SK-N-SH (cell line): Measurements from ENCODE around the gene TCIRG1. TPM values are rescaled to one million over a fixed set of nuclear protein-coding genes. Genes with fewer than 3 reads are reported as not detected.
A peak's percentile ranks its signal among the peaks of the same experiment; 100 is the strongest.

ENCODE experiments used
- CTCF ChIA-PET: fragments of 300-600, 350-600 bp; formaldehyde crosslinking; extraction: SDS; loops from one replicate; lab custom pipeline; 2021; lab: Yijun Ruan, JAX
- POLR2A ChIA-PET: fragments of 350-600 bp; sonication (Branson Sonifier 250); formaldehyde crosslinking; extraction: SDS; loops from one replicate; lab custom pipeline; 2020; ENCODE audit warnings: antibody characterized with exemption, inconsistent platforms; lab: Yijun Ruan, JAX
- DNase-seq: peaks from one replicate; pipeline ENCODE4 v3.0.0; 2012
- H2AFZ ChIP-seq: fragments of 200-600 bp; sonication (generic); 2 replicates; pipeline ENCODE4 v1.8.1; 2016; ENCODE audit warnings: antibody characterized with exemption, mild to moderate bottlenecking, low read depth
- H3F3A ChIP-seq: fragments of 200-600 bp; sonication (generic); replicated peaks from 2 replicates; pipeline ENCODE3; 2016; ENCODE audit warnings: antibody characterized with exemption, mild to moderate bottlenecking; ENCODE audit not compliant: insufficient read depth
- H3K27ac ChIP-seq, 2 experiments: fragments of 200-500 bp in 1 of 2; fragments of 200-600 bp in 1 of 2; sonication (Bioruptor generic) in 1 of 2; sonication (generic), shearing (Covaris generic) in 1 of 2; 2 replicates each; pipeline versions ENCODE4 v1.5.1 to v1.6.1; 2014 to 2016; ENCODE audit warnings: low read depth in 2 of 2, inconsistent platforms in 1 of 2, low read length in 1 of 2, mild to moderate bottlenecking in 1 of 2, mixed read lengths in 1 of 2
- H3K27me3 ChIP-seq: fragments of 200-600 bp; sonication (generic), shearing (Covaris generic); 2 replicates; pipeline ENCODE4 v1.6.1; 2016; ENCODE audit warnings: mixed run types; ENCODE audit not compliant: insufficient read depth
- H3K36me3 ChIP-seq, 2 experiments: fragments of 200-500 bp in 1 of 2; fragments of 200-600 bp in 1 of 2; sonication (Bioruptor generic) in 1 of 2; sonication (generic) in 1 of 2; replicated peaks in 1 of 2; 2 replicates each; pipeline versions ENCODE3 to v1.5.1; 2014 to 2016; ENCODE audit warnings: low read length in 1 of 2, mild to moderate bottlenecking in 1 of 2; ENCODE audit not compliant: insufficient read depth in 2 of 2, control insufficient read depth in 1 of 2
- H3K4me1 ChIP-seq, 2 experiments: fragments of 200-500 bp in 1 of 2; fragments of 200-600 bp in 1 of 2; sonication (Bioruptor generic) in 1 of 2; sonication (generic), shearing (Covaris generic) in 1 of 2; 2 replicates each; pipeline versions ENCODE4 v1.5.1 to v1.6.1; 2014 to 2016; ENCODE audit warnings: low read depth in 1 of 2, low read length in 1 of 2, mixed run types in 1 of 2; ENCODE audit not compliant: insufficient read depth in 2 of 2, control insufficient read depth in 1 of 2
- H3K4me2 ChIP-seq: fragments of 200-600 bp; sonication (generic), shearing (Covaris generic); 2 replicates; pipeline ENCODE4 v1.6.1; 2017; ENCODE audit warnings: mixed run types
- H3K4me3 ChIP-seq, 2 experiments: fragments of 200-500 bp in 1 of 2; fragments of 200-600 bp in 1 of 2; sonication (Bioruptor generic) in 1 of 2; sonication (generic), shearing (Covaris generic) in 1 of 2; 2 replicates each; pipeline versions ENCODE4 v1.5.1 to v1.8.1; 2014 to 2016; ENCODE audit warnings: low read depth in 2 of 2, inconsistent platforms in 1 of 2, low read length in 1 of 2, mild to moderate bottlenecking in 1 of 2, mixed read lengths in 1 of 2, moderate library complexity in 1 of 2
- H3K79me2 ChIP-seq: fragments of 200-600 bp; sonication (generic); 2 replicates; pipeline ENCODE4 v1.8.1; 2017; ENCODE audit warnings: mild to moderate bottlenecking; ENCODE audit not compliant: insufficient read depth
- H3K9ac ChIP-seq: fragments of 200-600 bp; sonication (generic); 2 replicates; pipeline ENCODE4 v1.6.1; 2017; ENCODE audit warnings: mixed run types
- H3K9me2 ChIP-seq: fragments of 200-600 bp; sonication (generic); 2 replicates; pipeline ENCODE4 v1.6.1; 2017; ENCODE audit warnings: mixed run types
- H3K9me3 ChIP-seq: fragments of 200-600 bp; sonication (generic); 2 replicates; pipeline ENCODE4 v1.6.1; 2017; ENCODE audit warnings: mixed run types, mild to moderate bottlenecking, moderate library complexity
- H4K20me1 ChIP-seq: fragments of 200-600 bp; sonication (generic); 2 replicates; pipeline ENCODE4 v1.6.1; 2017; ENCODE audit warnings: mild to moderate bottlenecking, mixed run types; ENCODE audit not compliant: insufficient read depth
- ELF1 ChIP-seq: IDR thresholded peaks from 2 replicates; pipeline ENCODE4 v1.4.0; 2012
- EP300 ChIP-seq, 2 experiments: IDR thresholded peaks; 2 replicates each; pipeline versions ENCODE4 v1.4.0 to v1.6.1; 2012; ENCODE audit warnings: borderline replicate concordance in 1 of 2, low read depth in 1 of 2, low read length in 1 of 2
- FOXM1 ChIP-seq: IDR thresholded peaks from 2 replicates; pipeline ENCODE4 v1.4.0; 2012; ENCODE audit warnings: low read depth, mild to moderate bottlenecking
- MEF2A ChIP-seq: IDR thresholded peaks from 2 replicates; pipeline ENCODE4 v1.4.0; 2012; ENCODE audit warnings: low read depth, borderline replicate concordance
- MXI1 ChIP-seq: IDR thresholded peaks from 2 replicates; pipeline ENCODE4 v1.6.1; 2012; ENCODE audit warnings: mild to moderate bottlenecking, low read depth, low read length, improper control_type of control experiment
- NFIC ChIP-seq: IDR thresholded peaks from 2 replicates; pipeline ENCODE4 v1.4.0; 2012; ENCODE audit warnings: borderline replicate concordance
- RFX5 ChIP-seq: IDR thresholded peaks from 2 replicates; pipeline ENCODE4 v1.6.1; 2012; ENCODE audit warnings: mild to moderate bottlenecking, improper control_type of control experiment, low read length
- RXRA ChIP-seq: IDR thresholded peaks from 2 replicates; pipeline ENCODE4 v1.4.0; 2012; ENCODE audit warnings: low read depth, mild to moderate bottlenecking, borderline replicate concordance
- SIN3A ChIP-seq: IDR thresholded peaks from 2 replicates; pipeline ENCODE4 v1.6.1; 2012; ENCODE audit warnings: low read depth, mild to moderate bottlenecking, low read length, moderate library complexity, borderline replicate concordance
- TEAD4 ChIP-seq: IDR thresholded peaks from 2 replicates; pipeline ENCODE4 v1.4.0; 2012; ENCODE audit warnings: mild to moderate bottlenecking, borderline replicate concordance; ENCODE audit not compliant: insufficient read depth
- YY1 ChIP-seq: IDR thresholded peaks from 2 replicates; pipeline ENCODE4 v1.4.0; 2012; ENCODE audit warnings: low read depth, mild to moderate bottlenecking
- WGBS: methylation state at CpG from one replicate; pipeline ENCODE4 v1.1.6; 2017; ENCODE audit warnings: low lambda C conversion rate; 5-methylcytosine and 5-hydroxymethylcytosine counted together
- polyA plus RNA-seq, 3 experiments: library from polyadenylated mRNA; depleted of rRNA; stranded (reverse); fragments of >200 nt; gene quantifications; 2 replicates each; pipeline ENCODE4 v1.2.3, GENCODE V29; 2012
- TF ChIP-seq, protein P1 (sequence below): IDR thresholded peaks from 2 replicates; pipeline ENCODE4 v1.6.1; 2012; ENCODE audit warnings: mild to moderate bottlenecking, low read depth, low read length, moderate library complexity
- TF ChIP-seq, protein P2 (sequence below): IDR thresholded peaks from 2 replicates; pipeline ENCODE4 v1.4.0; 2012; ENCODE audit warnings: low read depth
- TF ChIP-seq, protein P3 (sequence below): fragments of 200-600 bp; sonication (generic); IDR thresholded peaks from 2 replicates; pipeline ENCODE4 v1.6.1; 2017; ENCODE audit warnings: antibody characterized with exemption, mild to moderate bottlenecking, moderate library complexity
- TF ChIP-seq, protein P4 (sequence below): fragments of 150-350 bp; IDR thresholded peaks from 2 replicates; pipeline ENCODE4 v1.6.1; 2017; ENCODE audit warnings: antibody characterized with exemption, low read length, low read depth, borderline replicate concordance

The TCIRG1 gene
- polyA plus RNA-seq, 1 of the 3 experiments (the other 2 are of a cell fraction) = 0.58 TPM

DNA sequence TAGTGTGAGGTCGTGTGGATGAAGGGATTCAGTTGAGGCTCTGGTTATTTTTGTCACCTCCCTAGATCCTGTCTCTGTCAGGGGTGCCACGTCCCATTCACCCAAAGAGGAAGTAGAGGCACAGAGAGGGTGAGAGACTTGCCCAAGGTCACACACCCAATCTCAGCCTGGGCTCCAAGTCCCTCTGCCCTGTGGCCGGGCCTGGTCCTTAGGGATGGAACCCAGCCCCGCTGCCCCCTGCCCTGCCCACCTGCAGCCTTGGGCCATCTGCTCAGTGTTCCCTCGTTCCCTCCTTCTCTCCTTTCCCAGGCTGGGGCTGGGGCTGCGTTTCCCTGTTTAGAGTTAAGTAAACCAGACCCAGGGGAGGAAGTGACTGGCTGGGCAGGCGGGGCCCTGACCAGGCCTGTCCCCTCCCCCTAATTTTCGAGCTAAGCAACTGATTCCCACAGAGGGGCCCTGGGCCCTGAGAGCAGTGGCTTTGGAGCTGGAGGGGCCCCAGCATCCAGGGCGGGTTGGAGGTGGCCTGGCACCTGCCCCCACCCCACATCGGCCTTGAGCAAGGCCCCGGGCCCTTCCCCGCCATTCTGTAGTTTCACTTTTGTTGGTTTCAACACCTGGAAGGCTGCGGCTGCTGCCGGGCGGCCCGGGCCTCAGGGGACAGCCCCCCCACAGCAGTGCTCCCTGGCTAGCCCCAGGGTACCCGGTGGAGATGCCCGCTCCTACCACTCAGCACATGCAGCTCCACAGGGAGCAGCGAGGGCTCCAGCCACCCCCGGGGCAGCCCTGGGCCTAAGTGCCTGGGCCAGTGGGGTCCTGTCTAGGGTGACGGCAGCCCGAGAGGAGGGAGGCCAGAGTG is 1.5 kb downstream of the TCIRG1 start:
- Histone ChIP-seq H3K4me3 (no peak overlapping the region), H3K27ac (peak overlapping the region; percentile 44 to 53; a peak in 2 of 4 replicates), H2AFZ (peak overlapping the region; percentile 86; the same call in 1 of the 2 replicates), H4K20me1 (no peaks in the 10 kb centered on the region), H3K9ac (peak overlapping the region; percentile 64), H3K79me2 (no peaks in the 10 kb centered on the region), H3K9me3 (no peaks in the 10 kb centered on the region), H3K36me3 (peaks cover 0 to 6% of the 10 kb centered on the region in 2 experiments), H3K9me2 (no peaks in the 10 kb centered on the region), H3K4me1 (peaks cover 12 to 20% of the 10 kb centered on the region in 2 experiments; a peak in 2 of 4 replicates), H3K4me2 (peak overlapping the region; percentile 63), H3K27me3 (no peaks in the 10 kb centered on the region), H3F3A (peaks cover under 1% of the 10 kb centered on the region)
- TF ChIP-seq EP300 (IDR thresholded peaks at IDR 0.05; ENCODE audit: borderline replicate concordance in 1 of 2, low read depth in 1 of 2, low read length in 1 of 2) = 0 out of 4 replicates have a peak, but pooled peaks of 1 of the 2 experiments have one; percentile 10
- TF ChIP-seq NFIC = no peak
- TF ChIP-seq, protein P1, sequence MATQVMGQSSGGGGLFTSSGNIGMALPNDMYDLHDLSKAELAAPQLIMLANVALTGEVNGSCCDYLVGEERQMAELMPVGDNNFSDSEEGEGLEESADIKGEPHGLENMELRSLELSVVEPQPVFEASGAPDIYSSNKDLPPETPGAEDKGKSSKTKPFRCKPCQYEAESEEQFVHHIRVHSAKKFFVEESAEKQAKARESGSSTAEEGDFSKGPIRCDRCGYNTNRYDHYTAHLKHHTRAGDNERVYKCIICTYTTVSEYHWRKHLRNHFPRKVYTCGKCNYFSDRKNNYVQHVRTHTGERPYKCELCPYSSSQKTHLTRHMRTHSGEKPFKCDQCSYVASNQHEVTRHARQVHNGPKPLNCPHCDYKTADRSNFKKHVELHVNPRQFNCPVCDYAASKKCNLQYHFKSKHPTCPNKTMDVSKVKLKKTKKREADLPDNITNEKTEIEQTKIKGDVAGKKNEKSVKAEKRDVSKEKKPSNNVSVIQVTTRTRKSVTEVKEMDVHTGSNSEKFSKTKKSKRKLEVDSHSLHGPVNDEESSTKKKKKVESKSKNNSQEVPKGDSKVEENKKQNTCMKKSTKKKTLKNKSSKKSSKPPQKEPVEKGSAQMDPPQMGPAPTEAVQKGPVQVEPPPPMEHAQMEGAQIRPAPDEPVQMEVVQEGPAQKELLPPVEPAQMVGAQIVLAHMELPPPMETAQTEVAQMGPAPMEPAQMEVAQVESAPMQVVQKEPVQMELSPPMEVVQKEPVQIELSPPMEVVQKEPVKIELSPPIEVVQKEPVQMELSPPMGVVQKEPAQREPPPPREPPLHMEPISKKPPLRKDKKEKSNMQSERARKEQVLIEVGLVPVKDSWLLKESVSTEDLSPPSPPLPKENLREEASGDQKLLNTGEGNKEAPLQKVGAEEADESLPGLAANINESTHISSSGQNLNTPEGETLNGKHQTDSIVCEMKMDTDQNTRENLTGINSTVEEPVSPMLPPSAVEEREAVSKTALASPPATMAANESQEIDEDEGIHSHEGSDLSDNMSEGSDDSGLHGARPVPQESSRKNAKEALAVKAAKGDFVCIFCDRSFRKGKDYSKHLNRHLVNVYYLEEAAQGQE = no peak
- TF ChIP-seq FOXM1 = no peak
- WGBS = 69% methylated on average over 17 of the region's 22 CpGs
- ChIA-PET CTCF (interaction anchor here (0.9 to 1.7 kb wide), 3 partner anchors 11 to 169 kb away, joined by 3 to 5 read pairs (median 4); no protein-coding TSS in a partner anchor), POLR2A (no interaction called here)
- DNase-seq = peak; percentile 86

DNA sequence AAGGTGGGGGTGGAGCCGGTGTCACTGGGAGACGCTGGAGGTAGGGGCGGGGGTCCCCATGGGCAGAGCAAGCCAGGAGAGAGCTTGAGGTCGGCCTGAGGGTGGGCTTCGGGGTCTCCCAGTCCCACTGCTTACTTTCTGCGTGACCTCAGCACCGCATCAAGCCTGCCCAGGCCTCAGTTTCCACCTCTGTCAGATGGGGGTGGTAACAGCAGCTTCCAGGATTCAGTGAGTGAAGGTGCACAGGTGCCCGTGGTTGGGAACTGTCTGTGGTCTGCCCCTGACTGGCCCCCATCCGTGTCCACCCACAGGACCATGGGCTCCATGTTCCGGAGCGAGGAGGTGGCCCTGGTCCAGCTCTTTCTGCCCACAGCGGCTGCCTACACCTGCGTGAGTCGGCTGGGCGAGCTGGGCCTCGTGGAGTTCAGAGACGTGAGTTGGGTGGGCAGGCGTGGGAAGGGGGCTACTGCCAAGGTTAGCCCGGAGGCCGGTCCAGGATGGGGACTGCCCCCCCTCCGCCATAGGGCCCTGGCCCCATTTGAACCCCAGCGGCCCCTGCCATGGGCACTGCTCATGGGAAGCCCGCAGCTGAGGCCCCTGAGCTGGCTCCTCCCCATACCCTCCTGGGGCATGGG is 2.2 kb downstream of the TCIRG1 start:
- no peaks in the 10 kb centered on the region for H3K79me2 ChIP-seq
- DNase-seq = peak; percentile 38
- no peak for TF ChIP-seq SIN3A
- TF ChIP-seq, protein P2, sequence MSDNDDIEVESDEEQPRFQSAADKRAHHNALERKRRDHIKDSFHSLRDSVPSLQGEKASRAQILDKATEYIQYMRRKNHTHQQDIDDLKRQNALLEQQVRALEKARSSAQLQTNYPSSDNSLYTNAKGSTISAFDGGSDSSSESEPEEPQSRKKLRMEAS = no peak
- TF ChIP-seq, protein P3, sequence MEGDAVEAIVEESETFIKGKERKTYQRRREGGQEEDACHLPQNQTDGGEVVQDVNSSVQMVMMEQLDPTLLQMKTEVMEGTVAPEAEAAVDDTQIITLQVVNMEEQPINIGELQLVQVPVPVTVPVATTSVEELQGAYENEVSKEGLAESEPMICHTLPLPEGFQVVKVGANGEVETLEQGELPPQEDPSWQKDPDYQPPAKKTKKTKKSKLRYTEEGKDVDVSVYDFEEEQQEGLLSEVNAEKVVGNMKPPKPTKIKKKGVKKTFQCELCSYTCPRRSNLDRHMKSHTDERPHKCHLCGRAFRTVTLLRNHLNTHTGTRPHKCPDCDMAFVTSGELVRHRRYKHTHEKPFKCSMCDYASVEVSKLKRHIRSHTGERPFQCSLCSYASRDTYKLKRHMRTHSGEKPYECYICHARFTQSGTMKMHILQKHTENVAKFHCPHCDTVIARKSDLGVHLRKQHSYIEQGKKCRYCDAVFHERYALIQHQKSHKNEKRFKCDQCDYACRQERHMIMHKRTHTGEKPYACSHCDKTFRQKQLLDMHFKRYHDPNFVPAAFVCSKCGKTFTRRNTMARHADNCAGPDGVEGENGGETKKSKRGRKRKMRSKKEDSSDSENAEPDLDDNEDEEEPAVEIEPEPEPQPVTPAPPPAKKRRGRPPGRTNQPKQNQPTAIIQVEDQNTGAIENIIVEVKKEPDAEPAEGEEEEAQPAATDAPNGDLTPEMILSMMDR = no peak
- no peak for TF ChIP-seq FOXM1
- TF ChIP-seq MXI1 = no peak
- no peak for TF ChIP-seq RFX5
- TF ChIP-seq ELF1 = no peak
- no peak for TF ChIP-seq YY1
- no peak for TF ChIP-seq NFIC
- TF ChIP-seq, protein P4, sequence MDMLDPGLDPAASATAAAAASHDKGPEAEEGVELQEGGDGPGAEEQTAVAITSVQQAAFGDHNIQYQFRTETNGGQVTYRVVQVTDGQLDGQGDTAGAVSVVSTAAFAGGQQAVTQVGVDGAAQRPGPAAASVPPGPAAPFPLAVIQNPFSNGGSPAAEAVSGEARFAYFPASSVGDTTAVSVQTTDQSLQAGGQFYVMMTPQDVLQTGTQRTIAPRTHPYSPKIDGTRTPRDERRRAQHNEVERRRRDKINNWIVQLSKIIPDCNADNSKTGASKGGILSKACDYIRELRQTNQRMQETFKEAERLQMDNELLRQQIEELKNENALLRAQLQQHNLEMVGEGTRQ = no peak
- TF ChIP-seq MEF2A = no peak
- no peak for TF ChIP-seq RXRA
- TF ChIP-seq TEAD4 = no peak

More for the DNA sequence above, 2.2 kb downstream of the TCIRG1 start:
- H4K20me1 ChIP-seq = no peaks in the 10 kb centered on the region
- peaks cover 0 to 5% of the 10 kb centered on the region in 2 experiments for H3K36me3 ChIP-seq
- POLR2A ChIA-PET = no interaction called here
- CTCF ChIA-PET = interaction anchor here (0.9 to 1.7 kb wide), 5 partner anchors 10 to 168 kb away, joined by 3 to 5 read pairs (median 3); no protein-coding TSS in a partner anchor
- peaks cover 12 to 20% of the 10 kb centered on the region in 2 experiments; a peak in 2 of 4 replicates for H3K4me1 ChIP-seq
- no peaks in the 10 kb centered on the region for H3K9me2 ChIP-seq
- H3K4me3 ChIP-seq = no peak overlapping the region
- peak overlapping the region; percentile 86; the same call in 1 of the 2 replicates for H2AFZ ChIP-seq
- H3K9ac ChIP-seq = peak overlapping the region; percentile 64; the same call in 1 of the 2 replicates
- H3F3A ChIP-seq = no peaks in the 10 kb centered on the region
- H3K9me3 ChIP-seq = no peaks in the 10 kb centered on the region
- H3K27ac ChIP-seq = no peak overlapping the region; a peak in 1 of 4 replicates
- no peaks in the 10 kb centered on the region for H3K27me3 ChIP-seq
- H3K4me2 ChIP-seq = 0 out of 2 replicates have a peak overlapping the region, but pooled peaks have one; percentile 63
- WGBS = 90% methylated on average over 15 of the region's 23 CpGs
